Left colon (tissue), 2 donors: Measurements from ENCODE around the gene ARPC3. TPM values are rescaled to one million over a fixed set of nuclear protein-coding genes. Genes with fewer than 3 reads are reported as not detected.
A peak's percentile ranks its signal among the peaks of the same experiment; 100 is the strongest.
"Not testable (repeated sequence)": the region's sequence is repeated elsewhere in the genome, so short reads cannot be mapped to it uniquely, and the experiment has no call there.

Source experiments
- ATAC-seq: fragments of 200-7000 bp; cut with Tn5 transposase; one replicate; pipeline ENCODE4 v1.9.1; 2020; ENCODE audit warnings: mild to moderate bottlenecking, moderate library complexity
- DNase-seq, 2 donors: peaks; one replicate each; pipeline ENCODE4 v3.0.0-alpha.2; 2020
- intact Hi-C, 2 donors: fragments of 100-400 bp; cut with DNase I in 1 of 2; cut with micrococcal nuclease in 1 of 2; formaldehyde crosslinking; loops; one replicate each; pipeline versions ENCODE4 v1.11.2 to v1.14.0; 2022; cut with DNase I, micrococcal nuclease
- total RNA-seq, 2 donors: library from RNA; stranded (reverse); fragmentation: NEBNext Ultra II Directional; extraction: Animal tissue kit (Norgen Biotek cat#: 25700); gene quantifications; one replicate each; pipeline ENCODE4 v1.2.1, GENCODE V29; 2021
- donor health status: DM: no; HTN: no; CAD: no.
- donor health status: DM: yes; HTN: yes; CAD: no.

Gene ARPC3
- total RNA-seq, 2 donors from 2014 or later = 276 to 284 TPM

GRCh38 chr12:110424237-110424636 lies 25.9 kb downstream of the ARPC3 start:
- ATAC-seq = no peak
- intact Hi-C loops = no loop called here
- DNase-seq = no peak

GRCh38 chr12:110421701-110422100 lies 28.4 kb downstream of the ARPC3 start:
- ATAC-seq = no peak
- intact Hi-C loops = no loop called here

DNA sequence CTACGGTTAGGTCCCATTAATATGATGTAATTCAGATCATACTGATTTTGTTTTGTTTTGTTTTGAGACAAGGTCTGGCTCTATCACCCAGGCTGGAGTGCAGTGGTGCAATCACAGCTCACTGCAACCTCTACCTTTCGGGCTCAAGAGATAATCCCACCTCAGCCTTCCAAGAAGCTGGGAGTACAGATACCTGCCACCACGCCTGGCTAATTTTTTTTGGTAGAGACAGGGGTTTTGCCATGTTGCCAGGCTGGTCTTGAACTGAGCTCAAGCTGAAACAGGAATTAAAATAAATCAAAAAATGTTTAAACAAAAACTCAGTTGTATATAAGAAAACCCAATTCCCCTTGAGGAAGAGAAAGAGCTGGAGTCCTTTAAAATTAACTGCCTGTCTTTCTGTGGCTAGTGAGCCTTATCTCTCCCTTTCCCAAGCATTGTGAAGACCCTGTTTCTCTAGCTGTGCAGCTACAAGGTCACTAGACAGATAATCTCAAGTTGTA lies 28.9 kb downstream of the ARPC3 start:
- intact Hi-C loops = no loop called here
- no peak for ATAC-seq

More at GRCh38 chr12:110421701-110422100, 28.4 kb downstream of the ARPC3 start:
- DNase-seq = no peak

GRCh38 chr12:110420644-110421043 lies 29.5 kb downstream of the ARPC3 start:
- intact Hi-C loops, ATAC-seq, DNase-seq: not testable (repeated sequence)

More for the DNA sequence above, 28.9 kb downstream of the ARPC3 start:
- no peak for DNase-seq

- intact Hi-C loops = not testable (repeated sequence)
Measured at GRCh38 chr12:110417113-110417512, 33.0 kb downstream of the ARPC3 start.

GRCh38 chr12:110410086-110410485 lies 40.1 kb downstream of the ARPC3 start:
- intact Hi-C loops, DNase-seq, ATAC-seq: not testable (repeated sequence)

More at GRCh38 chr12:110417113-110417512, 33.0 kb downstream of the ARPC3 start:
- not testable (repeated sequence) for DNase-seq, ATAC-seq

DNA sequence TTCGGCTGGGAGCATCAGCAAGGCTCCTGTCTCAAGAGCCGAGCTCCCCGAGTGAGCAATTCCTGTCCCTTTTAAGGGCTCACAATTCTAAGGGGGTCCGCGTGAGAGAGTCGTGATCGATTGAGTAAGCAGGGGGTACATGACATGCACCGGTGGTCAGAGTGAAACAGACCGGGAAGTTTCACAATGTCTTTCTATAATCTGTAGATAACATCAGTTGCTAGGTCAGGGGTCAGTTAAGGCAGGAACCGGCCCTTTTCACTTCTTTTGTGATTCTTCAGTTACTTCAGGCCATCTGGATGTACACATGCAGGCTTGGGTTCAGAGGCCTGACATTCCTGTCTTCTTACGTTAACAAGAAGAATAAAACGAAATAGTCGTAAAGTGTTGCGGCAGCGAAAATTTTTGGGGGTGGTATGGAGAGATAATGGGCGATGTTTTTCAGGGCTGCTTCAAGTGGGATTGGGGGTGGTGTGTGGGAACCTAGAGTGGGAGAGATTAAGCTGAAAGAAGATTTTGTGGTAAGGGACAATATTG lies 44.9 kb downstream of the ARPC3 start:
- DNase-seq, ATAC-seq, intact Hi-C loops: not testable (repeated sequence)

- peak; percentile 74 for ATAC-seq
- intact Hi-C loops = no loop called here
Measured at GRCh38 chr12:110403976-110404682, 46.0 kb downstream of the ARPC3 start.

GRCh38 chr12:110403146-110403975 lies 46.8 kb downstream of the ARPC3 start, which contains the start of gene ANAPC7:
Gene ANAPC7 (minus strand): TSS chr12:110403708. CDS start chr12:110403627, 81 bp downstream.
- ATAC-seq (peak; percentile 98), DNase-seq (peak; percentile 91 to 93)
- intact Hi-C loops = no loop called here

More at GRCh38 chr12:110403976-110404682, 46.0 kb downstream of the ARPC3 start:
- DNase-seq = peak; percentile 69 to 83

Other genes starting within 250 kb of the ARPC3 start
- gene ATP2A2, start 169.1 kb downstream of the ARPC3 start, total RNA-seq = 100 to 1,000 TPM; 248 to 279 TPM
- gene ANAPC7, start 46.6 kb downstream of the ARPC3 start, total RNA-seq = 10 to 100 TPM; 27.3 to 31.1 TPM
- gene GPN3, start 17.9 kb upstream of the ARPC3 start, total RNA-seq = 10 to 100 TPM in 1 of 2 donors, 1 to 10 TPM in 1; 8.1 to 10.2 TPM
- gene FAM216A, start 18.5 kb upstream of the ARPC3 start, total RNA-seq = 1 to 10 TPM; 1.5 to 1.6 TPM
- gene VPS29, start 51.8 kb upstream of the ARPC3 start, total RNA-seq = 100 to 1,000 TPM in 1 of 2 donors, 10 to 100 TPM in 1; 99.0 to 114 TPM
- under 1 TPM; 0.25 to 0.37 TPM for gene RAD9B, start 52.0 kb upstream of the ARPC3 start, total RNA-seq
- 10 to 100 TPM; 30.7 to 32.4 TPM for gene PPTC7, start 133.0 kb upstream of the ARPC3 start, total RNA-seq
- gene TCTN1, start 163.8 kb upstream of the ARPC3 start, total RNA-seq = 1 to 10 TPM; 8.0 to 9.1 TPM
- gene HVCN1, start 238.8 kb upstream of the ARPC3 start, total RNA-seq = 1 to 10 TPM; 1.4 to 3.0 TPM